ENCODE data around the gene TMPRSS6.

Gene TMPRSS6

GRCh38 chr22:37048133-37048532 lies 61.4 kb downstream of the TMPRSS6 start:
- DNase-seq = no peak

GRCh38 chr22:37047006-37047405 lies 62.5 kb downstream of the TMPRSS6 start:
- no peak for DNase-seq

GRCh38 chr22:37046589-37046988 lies 62.9 kb downstream of the TMPRSS6 start:
- DNase-seq = no peak

GRCh38 chr22:37045958-37046357 lies 63.6 kb downstream of the TMPRSS6 start:
- DNase-seq = peak; percentile 29

GRCh38 chr22:37044634-37045625 lies 64.6 kb downstream of the TMPRSS6 start:
- peak; percentile 7 for DNase-seq

- peak; percentile 41 for DNase-seq
Observed at GRCh38 chr22:37043828-37044538, 65.5 kb downstream of the TMPRSS6 start.

- DNase-seq = no peak
Observed at GRCh38 chr22:37043209-37043827, 66.2 kb downstream of the TMPRSS6 start.

GRCh38 chr22:37039466-37039865 lies 70.0 kb downstream of the TMPRSS6 start:
- no peak for DNase-seq

- DNase-seq = no peak
Observed at GRCh38 chr22:37037669-37038068, 71.8 kb downstream of the TMPRSS6 start.

GRCh38 chr22:37036655-37037377 lies 72.7 kb downstream of the TMPRSS6 start:
- no peak for DNase-seq

- no peak for DNase-seq
Observed at GRCh38 chr22:37033605-37034430, 75.7 kb downstream of the TMPRSS6 start.

- DNase-seq = peak; percentile 30
Observed at GRCh38 chr22:37032535-37033460, 76.7 kb downstream of the TMPRSS6 start.

- DNase-seq = no peak
Observed at GRCh38 chr22:37032134-37032534, 77.4 kb downstream of the TMPRSS6 start.

- DNase-seq = no peak
Observed at GRCh38 chr22:37030560-37031281, 78.8 kb downstream of the TMPRSS6 start.

- no peak for DNase-seq
Observed at GRCh38 chr22:37028692-37029674, 80.5 kb downstream of the TMPRSS6 start.

GRCh38 chr22:37027556-37027955 lies 82.0 kb downstream of the TMPRSS6 start:
- no peak for DNase-seq

- DNase-seq = no peak
Observed at GRCh38 chr22:37026325-37026724, 83.2 kb downstream of the TMPRSS6 start.

- no peak for DNase-seq
Observed at GRCh38 chr22:37025500-37026070, 83.9 kb downstream of the TMPRSS6 start.
